GM19238 (cell line): Measurements from ENCODE around the gene HOXB13.

Experiments used
- DNase-seq: peaks from one replicate; pipeline ENCODE4 v3.0.0; 2011; ENCODE audit warnings: low spot score; ENCODE audit not compliant: insufficient read length

The HOXB13 gene

DNA sequence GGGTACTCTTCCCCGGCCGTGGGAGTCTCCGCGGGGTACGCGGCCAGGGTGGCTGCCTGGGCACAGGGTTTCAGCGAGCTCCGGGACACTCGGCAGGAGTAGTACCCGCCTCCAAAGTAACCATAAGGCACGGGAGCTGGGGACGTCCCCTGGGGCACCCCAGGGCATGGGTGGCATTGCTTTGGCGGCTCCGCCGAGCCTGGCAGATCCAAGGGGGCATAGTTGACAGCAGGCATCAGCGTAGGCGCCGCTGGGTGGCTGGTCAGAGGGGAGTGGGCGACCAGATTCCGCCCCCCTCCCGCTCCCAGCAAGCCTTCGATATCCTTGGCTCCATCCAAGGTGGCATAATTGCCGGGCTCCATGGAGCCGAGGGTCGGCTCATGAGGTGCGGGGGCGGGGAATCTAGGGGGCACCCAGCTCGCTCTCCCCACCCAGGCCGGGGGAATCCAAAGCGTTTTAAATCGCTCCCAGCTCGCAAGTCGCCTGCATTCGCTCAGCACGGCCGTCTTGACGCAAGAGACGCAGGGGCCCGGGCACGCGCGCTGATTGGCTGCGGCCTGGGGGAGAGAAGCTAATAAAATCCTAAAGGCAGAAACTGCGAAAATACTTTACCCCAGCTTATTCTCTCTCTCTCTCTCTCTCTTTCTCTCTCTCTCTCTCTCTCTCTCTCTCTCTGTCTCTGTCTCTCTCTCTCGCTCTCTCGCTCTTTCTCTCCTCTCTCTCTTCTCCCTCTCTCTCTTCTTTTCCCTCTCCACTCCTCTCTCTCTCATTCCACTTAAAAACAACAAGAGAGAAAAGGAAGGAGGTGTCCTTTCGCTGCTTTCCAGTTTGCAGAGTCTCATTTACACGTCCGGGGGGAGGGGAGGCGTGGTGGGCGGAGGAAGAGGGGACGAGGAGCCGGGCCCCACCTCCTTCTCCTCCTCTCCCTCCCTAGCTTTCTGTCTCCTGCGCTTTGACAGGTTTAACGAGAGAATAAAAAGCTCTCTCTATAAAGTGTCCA, at the start of gene HOXB13:
Gene HOXB13 (minus strand): TSS at position 519 of the 1,000 bp plus-strand sequence. CDS start 157 bp downstream, at position 362.
- DNase-seq, result no peak

DNA sequence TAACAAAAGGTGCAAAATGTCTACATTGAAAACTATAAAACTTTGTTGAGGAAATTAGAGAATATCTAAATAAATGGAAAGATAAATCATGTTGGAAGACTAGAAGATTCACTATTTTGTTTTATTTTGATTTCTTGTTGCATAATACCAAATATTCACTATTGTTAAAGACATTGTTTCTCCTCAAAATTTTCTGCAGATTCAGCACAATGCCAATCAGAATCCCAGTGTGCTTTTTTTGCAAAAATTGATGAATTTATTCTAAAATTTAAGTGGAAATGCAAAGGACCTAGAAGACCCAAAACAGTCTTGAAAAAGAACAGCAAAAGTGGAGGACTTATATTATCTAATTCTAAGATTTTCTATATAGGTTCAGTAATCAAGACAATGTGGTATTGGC, 48.1 kb upstream of the HOXB13 start:
- no peak for DNase-seq

DNA sequence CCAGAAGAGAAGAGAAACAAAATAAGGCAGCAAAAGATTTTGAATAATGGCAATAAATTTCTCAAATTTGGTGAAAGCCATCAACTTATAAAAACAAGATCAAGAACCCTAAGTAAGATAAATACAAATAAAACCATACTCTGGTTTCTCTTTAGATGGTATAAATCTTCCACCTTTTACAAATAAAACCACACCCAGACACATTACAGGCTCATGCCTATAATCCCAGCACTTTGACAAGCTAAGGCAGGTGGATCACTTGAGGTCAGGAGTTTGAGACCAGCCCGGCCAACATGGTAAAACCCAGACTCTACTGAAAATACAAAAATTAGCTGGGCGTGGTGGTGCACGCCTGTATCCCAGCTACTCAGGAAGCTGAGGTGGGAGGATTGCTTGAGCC, 44.7 kb upstream of the HOXB13 start:
- no peak for DNase-seq

DNA sequence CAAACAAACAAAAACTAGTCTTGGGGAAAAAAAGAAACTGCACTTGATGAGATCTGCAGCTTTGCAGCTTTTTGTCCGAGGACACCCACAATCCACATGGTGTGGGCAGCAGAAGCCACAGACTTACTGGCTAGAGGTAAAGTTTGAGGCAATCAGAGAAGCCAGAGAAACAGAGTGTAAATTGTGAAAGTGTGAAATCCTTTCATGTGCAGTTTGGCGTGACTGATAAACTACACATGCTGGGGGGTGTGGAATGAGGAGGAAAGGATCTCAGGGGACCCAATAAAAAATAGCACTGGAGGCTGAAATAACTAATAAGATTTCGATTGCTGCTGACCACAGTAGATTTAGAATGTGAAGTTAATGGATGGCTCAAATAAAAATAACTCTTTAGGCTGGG, 42.4 kb upstream of the HOXB13 start:
- no peak for DNase-seq

DNA sequence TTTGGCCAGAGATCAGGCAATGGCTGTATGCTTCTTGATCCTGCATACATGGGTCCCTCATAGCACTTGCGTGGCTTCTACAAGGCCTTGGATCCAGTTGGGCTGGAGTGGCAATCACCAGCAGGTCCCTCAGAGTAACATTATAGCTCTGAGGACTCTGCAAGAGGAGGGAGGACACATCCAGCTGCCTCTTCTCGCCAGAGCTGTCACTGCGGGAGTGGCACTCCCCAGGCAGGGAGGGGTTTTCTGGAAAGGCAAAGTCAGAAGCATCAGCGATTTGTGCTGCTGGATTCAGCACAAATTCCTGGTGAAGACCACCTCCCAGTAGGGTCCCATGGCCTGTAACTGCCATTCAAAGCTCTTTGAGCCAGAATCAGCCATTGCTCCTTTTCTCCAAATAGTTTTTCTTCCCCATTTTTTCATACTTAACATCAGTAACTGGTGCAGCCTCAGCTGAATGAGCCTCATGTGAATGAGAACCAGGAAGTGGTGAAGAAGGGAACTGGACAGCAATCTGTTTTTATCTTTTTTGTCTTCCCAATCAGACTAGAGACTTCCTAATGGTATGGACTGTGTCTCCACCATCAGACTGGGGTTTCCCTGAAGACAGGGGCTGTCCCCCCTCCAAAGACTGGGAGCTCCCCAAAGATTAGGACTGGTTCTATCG, 40.6 kb upstream of the HOXB13 start:
- DNase-seq, result no peak

DNA sequence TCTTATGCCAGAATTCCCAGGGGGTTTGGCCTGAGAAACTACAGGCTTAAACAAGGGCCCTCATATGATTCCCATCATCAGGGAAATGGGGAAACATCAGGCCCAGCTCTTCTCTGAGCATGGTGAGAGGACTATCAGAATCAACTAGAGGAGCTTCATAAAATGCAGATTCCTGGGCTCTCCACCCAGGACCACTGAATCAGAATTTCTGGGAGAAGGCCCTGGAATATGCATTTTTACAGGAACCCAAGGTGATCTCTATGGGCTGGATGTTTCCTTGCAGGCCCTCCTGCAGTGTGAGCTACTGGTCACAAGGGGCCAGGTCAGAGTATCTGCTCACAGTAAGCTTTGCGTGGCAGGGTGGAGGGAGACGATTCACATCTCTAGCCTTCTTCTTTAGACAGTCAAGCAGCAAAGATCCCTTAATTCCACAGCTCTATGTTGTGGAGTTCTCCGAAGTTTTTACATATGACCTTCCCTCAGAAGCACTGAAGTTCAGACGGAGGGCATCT, 38.8 kb upstream of the HOXB13 start:
- DNase-seq, result no peak

DNA sequence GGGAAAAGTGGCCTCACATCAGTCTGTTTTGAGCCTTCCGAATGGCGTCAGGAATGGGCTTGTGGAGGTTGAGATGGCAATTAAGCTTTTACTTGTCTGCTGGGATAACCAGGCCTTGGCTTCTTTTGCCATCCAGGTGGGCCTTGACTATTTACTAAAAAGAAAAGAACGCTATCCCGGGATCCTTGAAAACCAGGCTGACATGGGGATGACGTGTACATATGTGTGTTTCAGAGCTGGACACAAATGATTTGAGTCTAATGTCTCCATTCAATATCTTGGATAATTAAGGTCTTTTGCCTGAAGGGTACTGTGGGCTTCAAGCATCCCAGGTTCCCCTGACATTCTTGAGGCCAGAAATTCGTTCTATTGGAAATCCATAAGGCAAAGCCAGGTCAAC, 32.6 kb upstream of the HOXB13 start:
- DNase-seq, result no peak

DNA sequence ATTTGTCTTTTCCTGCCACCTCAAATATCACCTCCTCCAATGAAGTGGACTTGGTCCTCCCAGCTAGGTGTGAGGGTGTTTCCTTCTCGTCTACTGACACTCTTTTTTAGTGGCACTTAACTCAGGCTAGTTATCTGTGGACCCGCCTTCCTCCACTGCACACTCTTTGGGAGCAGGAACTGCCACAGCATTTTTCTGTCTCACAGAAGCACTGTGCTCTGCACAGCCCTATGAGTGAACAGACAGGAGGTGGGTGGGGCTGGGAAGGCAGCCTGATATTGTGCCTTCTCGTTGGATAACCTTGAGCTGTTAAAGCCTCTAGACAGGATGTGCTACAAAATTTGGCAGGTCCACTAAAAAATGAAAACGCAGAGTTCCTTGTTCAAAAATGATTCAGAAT, 31.9 kb upstream of the HOXB13 start:
- no peak for DNase-seq

DNA sequence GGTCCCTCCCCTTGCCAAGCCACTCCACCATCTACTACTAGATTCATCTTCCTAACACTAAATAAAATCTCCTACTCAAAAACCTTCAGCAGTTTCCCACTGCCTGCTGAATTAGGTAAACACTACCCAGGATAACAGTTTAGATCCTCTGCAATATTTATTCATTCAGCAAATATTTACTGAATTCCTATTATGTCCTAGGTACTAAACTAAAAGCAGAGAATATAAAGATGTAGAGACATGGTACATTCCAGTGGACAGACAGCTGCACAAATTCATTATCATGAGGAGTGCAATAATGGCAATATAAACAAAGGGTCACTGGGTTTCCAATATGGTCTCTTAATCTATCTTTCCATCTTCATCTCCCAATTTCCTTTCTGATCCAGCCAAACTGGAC, 30.7 kb upstream of the HOXB13 start:
- no peak for DNase-seq

DNA sequence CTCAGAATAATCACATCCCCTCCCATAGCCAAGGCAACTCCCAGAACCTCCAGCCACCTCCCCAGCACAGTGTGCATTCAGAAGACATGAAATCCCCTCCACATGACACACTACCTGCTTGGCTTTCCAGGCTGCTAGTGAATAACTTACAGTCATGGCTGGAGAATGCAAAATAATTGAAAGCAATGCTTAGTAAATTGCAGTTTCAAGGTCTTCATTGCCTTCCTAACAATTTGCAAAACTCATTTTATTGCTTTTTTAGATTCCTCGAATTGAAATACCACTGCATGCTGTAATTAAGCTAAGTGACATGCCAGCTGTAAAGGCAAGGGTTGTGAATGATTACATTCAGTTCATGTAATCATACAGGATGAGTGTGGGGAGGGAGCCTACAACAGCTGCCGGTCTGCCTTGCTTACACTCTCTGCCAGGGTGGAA, 29.0 kb upstream of the HOXB13 start:
- no peak for DNase-seq

DNA sequence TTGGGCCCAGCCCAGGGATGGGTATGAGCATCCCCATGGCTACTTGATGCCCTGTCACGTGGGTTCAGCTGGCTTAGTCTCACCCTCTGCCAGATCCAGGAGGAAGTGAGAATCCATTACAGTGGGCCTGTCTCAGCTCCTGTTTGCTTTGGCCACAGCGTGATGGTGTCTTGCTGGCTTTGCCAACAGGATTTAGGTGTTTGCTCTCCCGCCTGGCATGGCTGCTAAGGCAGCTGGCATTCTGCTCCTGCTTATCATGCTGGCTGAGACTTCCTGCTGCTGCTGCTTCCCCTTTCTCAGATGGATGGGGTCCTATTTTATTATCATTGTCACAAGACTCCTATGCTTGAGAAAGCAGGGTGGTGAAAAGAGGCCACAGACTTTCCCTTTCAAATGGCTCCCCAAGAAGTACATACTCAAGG, 28.3 kb upstream of the HOXB13 start:
- no peak for DNase-seq

DNA sequence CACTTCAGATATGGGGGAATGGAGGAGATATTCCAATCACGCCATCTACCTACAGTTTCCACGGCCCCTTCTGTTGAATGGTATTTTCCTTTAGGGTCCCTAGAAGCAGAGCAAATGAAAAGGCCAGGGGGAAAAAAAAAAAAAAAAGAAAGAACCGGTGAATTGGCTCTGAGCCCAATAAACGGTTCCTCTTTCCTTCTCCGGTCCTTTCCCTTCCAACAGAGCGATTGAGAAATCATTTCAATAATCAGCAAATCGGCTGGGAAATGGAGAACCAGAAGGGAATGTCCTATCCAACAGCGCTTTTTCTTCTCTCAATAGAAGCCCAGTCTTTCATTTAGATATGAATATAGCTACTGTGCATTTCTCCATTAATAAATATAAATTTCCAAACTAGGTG, 26.8 kb upstream of the HOXB13 start:
- no peak for DNase-seq

DNA sequence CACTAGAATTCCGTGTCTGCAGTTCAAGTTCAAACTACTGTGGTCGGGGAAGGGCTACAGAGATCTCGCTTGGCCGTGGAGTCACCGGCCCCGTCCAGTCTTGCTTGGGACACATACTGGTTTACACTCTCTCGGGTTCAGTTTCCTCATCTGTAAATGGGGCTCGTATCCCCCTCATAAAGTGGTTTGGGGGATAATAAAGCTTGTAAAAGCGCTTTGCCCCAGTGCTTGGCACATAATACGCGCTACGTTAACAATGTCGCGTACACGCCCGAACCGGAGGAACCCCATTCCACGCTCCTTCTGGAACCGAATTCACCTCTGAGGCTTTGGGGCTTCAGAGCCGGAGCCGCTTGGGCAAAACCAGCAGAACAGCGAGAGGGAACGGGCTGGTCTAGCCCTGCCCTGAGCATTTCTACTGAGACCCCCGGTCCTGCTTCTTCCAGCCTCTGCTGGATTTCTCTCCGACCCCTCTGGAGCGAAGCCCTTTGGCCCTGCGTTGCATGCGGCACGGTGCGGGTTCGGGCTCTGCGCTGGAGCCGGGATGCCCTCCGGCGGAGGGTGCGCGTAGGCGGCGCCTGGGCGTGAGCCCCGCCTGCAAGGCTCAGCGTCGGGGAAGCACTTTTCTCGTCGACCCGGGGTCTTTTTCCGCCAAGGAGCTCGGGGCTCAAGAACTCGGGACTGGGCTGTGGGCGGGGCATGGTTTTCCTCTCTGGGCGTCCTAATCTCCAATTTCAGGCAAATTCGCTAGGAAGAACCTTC, 26.1 kb upstream of the HOXB13 start:
- no peak for DNase-seq

DNA sequence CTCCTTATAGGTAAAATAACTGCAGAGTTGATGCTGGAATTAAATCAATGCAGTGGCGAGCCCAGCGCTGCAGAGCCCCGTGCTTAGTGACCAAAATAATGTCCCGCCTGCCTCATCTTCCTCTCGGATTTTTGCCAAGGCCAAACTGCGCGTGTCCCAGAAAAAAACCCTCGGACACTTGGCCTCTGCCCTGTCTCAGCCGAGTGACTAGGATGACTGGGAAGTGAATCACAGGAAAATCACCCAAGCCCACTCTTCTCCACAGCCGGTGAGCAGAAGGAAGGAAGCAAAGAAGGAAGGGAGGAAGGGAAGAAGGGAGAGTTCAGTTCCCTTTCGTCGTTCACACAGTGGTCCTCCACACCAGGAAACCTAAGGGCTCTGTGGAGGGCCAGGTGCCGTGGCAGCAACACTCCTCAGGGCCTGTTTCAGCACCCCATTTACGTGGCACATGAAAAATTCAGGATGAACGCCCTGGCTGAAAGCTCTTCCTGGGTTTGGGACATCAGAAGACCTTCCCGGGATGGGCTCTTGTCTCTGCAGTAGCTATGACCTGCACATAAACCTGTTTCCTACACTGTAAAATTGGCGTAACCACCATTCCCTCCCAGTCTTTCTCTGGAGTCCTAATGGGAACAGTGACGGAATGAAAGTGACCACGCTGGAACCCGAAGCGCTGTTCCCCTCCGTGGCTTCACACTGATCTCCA, 25.4 kb upstream of the HOXB13 start:
- DNase-seq, result no peak

DNA sequence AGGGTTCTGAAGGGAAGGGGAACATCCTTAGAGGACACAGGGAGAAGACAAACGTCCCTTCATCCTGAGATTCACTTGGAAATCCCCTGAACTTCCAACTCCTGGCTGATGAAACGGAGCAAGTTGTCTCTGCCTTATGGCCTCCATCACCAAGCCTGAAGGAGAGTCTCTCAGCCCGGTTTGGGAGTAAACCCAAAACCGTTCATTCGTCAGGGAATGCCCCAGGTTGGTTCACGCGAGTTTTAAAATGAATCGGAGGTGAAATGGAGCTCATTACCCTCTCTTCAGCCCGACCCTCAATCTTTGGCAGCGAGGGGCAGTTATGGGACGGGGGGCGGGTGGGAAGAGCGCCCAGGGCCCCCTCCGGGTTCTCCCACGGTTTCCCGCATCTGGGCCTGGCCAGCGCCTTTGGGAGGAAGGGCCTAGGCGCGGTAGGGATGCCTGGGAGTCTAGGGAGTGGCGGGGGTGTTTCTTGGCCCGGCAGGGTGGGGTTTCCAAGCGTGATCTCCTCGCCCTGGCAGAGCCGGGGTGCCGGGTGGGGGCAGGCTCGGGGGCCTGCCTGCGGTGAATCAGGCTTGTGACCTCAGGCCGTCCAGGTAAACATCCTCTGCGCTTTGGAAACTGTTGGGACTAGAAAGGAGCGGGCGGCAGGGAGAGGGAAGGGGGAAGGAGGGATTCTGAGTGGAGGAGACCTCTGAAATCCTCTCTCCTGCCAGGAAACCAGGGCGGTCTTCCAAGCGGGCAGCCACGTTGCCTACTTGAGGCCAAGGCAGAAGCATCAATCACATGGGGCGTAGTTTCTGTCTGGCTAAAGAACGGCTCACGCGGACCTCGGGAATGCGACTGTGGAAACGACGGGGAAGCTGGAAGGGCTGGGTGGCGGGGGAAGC, 24.1 kb upstream of the HOXB13 start:
- DNase-seq, result no peak

DNA sequence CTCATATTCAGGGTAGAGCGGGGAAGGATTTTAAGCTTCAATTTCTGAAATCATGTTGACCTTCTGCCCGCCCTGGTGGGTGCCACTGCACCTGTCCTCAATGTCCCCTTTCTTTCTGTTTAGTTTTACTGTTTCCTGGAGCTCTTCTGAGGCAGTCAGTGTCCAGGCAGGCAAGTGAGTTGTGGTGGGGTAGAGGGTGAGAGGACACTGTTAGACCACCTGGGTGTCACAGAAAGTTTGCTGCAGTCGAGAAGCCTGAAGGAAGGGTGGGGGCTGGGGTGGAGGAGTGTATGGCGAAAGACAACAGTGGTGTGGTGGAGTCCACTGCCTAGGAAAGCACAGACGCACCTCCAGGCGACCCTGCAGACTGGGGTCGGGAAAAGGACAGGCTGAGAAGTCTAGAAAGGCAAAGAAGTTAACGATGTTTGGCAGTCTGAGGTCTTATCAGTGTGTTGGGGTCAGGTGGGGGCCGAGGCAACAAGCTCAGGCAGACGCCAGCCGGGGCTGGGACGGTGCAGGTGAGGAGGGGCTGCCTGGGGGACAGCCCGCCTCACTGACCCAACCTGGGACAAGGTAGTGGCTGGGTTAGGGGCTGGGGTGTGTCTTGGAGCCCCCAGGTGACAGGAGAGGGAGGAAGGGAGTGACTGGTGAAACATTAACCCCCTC, 23.3 kb upstream of the HOXB13 start:
- DNase-seq, result no peak

DNA sequence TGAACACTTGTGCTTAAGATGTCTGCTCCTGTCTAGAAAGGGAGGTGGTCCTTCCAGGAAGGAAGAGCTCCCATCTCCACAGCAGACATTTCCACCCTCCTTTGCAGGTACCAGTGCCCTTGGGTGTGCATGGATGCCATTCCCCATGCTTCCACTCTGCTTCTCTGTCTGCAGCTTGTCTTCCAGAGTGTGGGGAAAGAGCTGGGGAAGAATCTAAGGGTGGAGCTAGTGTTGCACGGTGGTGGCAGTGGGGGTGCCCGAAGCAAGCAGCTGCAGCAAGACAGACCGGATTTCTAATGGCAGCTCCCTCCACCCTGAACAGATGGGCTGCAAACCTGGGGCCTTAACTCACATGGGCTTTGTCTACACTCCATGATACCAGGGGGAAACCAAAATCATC, 22.6 kb upstream of the HOXB13 start:
- DNase-seq, result no peak

DNA sequence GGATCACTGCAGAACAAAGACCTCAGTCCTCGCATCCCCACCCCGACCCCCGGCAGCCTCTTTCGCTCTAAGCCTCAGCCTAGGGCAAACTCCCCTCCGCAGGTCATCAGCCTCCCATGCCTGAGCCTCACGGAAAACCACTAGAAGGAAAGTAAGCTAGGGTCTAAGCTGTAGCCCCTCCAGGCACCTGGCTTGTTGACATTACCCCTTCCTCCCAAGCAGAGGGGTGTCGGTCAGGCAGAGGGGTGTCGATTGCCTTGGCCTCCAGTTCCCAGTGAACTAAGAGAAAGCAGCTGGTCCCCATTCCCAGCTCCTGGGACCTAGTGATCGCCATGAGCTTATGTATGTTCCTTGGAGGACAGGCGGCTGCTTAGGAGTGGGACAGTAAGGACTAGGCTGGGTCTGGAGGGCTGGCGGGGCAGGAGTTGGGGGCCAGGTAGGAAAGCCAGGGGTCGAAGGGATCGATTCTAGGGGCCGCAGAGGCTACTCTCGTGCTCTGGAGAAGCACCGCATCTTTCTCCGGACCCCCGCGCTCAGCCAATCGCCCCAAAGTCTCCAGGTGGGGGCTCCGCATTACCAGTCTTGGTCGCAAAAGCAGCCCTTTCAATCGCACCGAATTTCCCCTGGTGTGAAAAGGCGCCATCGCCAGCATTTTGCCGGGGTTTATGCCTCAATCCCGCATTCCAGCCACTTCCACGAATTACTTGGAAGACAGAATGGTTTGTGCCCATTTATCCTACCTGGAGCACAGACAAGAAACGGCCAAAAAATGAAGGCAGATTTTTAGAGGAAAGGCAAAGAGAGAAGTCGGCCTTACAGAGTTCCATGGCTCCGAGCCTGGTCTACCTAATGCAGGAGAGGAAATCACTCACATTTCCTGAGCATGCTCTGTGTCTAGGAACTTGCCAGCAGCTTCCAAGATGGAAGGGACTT, 21.3 kb upstream of the HOXB13 start:
- DNase-seq, result no peak
